ENCODE results near the gene RFT1.
"Not testable (repeated sequence)": the region's sequence is repeated elsewhere in the genome, so short reads cannot be mapped to it uniquely, and the experiment has no call there.

Gene RFT1

GRCh38 chr3:53056442-53056841 is 73.8 kb downstream of the RFT1 start:
- DNase-seq = no peak

GRCh38 chr3:53054233-53054632 is 76.0 kb downstream of the RFT1 start:
- DNase-seq = not testable (repeated sequence)

GRCh38 chr3:53051929-53052328 is 78.3 kb downstream of the RFT1 start:
- DNase-seq = no peak

DNA sequence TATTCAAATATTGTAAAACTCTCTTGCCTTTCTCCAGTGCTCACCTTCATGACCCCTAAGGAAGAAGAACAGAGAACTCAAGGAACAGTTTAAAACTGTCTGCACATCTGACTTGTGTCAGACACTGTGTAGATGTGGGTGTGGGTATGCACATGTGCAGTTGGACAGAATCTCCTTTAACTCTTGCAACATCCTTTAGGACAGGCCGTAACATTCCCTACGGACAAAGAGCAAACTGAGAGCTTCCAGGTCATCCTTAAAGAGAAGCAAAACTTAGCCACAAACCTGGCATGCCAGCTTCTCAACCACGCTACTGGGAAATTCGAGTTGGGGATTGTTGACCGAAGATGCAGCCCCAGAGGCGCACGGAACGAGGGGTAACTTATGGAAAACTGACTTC is 80.2 kb downstream of the RFT1 start:
- DNase-seq = no peak

DNA sequence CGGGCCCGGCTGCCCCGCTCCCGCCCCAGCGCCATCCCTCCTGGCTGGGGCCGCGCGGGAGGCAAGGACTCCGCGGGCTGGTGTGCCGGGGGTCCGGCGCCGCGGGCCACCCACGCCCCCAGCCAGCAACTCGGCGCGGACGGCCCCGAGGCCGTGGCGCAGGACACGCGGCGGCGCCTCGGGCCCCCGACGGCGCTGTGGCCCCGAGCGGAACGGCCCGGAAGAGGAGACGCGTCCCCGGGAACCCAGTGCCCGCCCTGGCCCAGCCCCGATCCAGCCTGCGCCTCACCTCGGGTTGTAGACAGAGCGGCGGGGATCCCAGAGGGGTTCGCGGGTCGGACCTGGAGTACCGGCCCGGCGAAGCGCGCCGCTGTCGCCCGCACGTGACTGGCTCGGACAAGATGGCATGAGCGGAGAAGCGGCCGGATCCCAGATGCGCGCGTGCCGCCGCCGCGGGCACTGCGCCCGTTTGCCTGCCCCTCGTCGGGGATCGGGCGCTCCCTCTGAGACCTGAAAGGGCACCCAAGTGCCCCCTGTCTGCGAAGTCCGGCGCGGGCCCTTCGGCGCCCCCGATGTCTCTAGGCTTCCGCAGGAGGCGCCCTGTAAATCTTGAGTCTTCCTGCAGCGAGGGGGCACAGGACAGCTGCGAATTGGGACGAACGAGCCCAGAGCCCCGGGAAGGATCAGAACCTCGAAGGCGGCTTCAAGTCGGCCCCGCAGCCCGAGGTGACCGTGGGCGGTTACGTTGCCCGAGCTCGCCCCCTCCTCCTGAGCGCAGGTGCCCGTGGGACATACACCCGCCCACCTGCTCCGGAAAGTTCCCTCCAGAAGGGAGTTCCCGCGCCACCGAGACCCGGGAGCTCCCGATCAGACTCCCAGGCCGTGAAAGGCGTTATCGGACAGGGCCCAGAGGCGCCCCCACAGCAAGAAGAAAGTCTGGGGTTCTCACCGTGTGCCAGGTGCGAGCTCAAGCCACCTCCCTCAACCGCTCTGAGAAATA is 83.8 kb downstream of the RFT1 start:
- DNase-seq = peak; percentile 46

DNA sequence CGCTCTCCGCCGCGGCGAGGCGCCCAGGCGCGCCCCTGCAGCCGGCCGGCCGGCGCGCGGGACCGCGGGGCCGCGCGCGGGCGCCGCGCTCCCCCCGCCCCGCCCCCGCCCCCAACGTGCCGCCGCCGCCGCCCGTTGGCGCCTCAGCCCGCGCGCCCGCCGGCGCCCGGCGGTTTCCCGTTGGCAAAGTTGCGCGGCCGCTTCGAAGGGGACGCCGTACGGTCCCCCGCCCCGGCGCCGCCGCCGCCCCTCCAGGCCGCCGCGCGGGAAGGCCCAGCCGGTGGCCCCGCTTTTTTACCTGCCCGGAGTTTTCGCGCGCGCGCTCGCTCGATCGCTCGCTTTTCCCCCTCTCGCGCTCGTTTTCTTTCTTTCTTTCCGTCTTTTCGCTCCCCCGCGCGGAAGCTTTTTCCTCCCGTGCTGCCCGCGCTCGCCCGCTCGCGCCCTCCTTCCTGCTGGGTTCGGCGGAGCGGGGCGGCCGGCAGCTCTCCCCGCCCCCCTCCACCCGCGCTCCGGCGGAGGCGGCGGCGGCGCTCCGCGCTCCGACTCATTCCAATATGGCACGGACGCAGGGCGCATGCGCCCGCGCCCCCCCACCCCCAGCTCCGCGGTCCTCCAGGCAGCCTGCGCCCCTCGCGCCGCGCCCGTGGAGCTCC is 84.6 kb downstream of the RFT1 start, which contains the start of gene SFMBT1:
SFMBT1 (minus strand) TSS at position 556 of the 653 bp plus-strand sequence. CDS start 76,945 bp downstream, outside the sequence.
- DNase-seq = peak; percentile 55

- no peak for DNase-seq
Measured at GRCh38 chr3:53044711-53045517, 85.3 kb downstream of the RFT1 start.

DNA sequence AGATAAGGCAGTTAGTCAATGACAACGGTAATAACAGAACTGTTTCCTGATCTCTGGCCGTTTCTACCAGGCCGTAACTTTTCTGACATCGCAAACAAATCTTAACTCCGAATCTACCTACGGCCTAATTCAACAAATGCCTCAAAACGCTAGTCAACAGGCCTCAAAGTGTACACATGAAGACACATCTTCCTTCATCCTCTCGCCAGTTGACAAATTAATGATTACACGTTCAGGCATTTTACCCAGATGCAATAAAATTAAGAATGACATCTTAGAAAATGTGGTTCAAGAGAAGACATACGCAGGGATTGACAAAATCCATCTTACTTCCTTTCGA is 85.9 kb downstream of the RFT1 start:
- DNase-seq = no peak

DNA sequence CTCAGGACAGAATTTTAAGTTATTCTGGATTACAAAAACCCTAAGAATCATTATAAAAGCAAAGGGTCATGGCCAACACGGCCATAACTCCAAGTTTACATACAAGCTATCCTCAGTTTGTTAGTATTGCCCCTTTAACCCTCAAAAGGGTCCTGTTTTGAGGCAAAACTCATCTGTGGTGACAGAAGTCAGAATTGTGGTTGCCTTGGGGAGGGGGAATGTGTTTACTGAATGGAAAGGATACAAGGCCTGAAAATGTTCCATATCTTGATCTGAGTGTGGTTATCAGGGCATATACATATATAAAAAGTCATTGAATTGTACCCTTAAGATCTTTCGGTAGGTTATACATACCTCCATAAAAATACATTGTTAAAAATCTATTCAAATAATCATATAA is 86.5 kb downstream of the RFT1 start:
- DNase-seq = no peak

- no peak for DNase-seq
Measured at GRCh38 chr3:53042651-53043050, 87.6 kb downstream of the RFT1 start.

- DNase-seq = no peak
Measured at GRCh38 chr3:53040351-53040820, 89.8 kb downstream of the RFT1 start.

DNA sequence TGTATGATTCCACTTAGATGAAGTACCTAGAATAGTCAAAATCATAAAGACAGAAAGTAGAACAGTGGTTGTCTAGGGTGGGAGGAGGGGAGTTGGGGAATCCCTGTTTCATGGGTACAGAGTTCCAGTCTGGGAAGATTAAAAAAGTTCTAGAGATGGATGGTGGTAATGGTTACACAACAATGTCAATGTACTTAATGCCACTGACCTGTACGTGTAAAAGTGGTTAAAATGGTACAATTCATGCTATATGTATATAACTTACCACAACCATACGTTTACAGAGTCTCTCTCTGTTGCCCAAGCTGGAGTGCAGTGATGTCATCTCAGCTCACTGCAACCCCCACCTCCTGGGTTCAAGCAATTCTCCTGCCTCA is 90.9 kb downstream of the RFT1 start:
- DNase-seq = no peak

- no peak for DNase-seq
Measured at GRCh38 chr3:53038679-53039375, 91.4 kb downstream of the RFT1 start.
